ENCODE data around the gene TICAM2.

DNA sequence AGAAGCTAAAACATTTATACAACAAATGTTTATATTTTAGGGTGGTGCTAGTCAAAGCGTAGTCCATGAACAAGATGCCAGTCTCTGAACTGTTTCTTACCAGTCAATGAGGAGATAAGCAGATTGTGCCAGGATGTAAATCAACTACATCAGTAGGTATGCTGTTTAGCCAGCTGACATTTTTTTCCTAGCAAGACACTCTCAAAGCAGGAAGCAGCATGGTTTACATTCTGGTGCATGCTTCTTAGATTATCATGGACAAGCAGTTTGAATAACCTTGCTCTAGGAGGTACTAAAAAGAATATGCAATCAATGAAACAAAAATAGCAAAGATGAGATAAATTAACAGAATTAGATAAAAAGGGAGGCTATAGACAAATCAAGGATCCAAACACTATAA, 17.0 kb downstream of the TICAM2 start:
- TF ChIP-seq CTCF (IDR thresholded peaks at IDR 0.05; ENCODE audit: poor library complexity) (no peak), EZH2 (IDR thresholded peaks at IDR 0.05; ENCODE audit: borderline replicate concordance) (no peak)

All from hepatocyte (in vitro differentiated cells).